GM18505 (cell line): Measurements from ENCODE around the gene NR1D2.
A peak's percentile ranks its signal among the peaks of the same experiment; 100 is the strongest.
"Not testable (repeated sequence)": the region's sequence is repeated elsewhere in the genome, so short reads cannot be mapped to it uniquely, and the experiment has no call there.

Source experiments
- ATAC-seq: cut with Tn5 transposase; IDR thresholded peaks from one replicate; pipeline ENCODE4 v1.9.1; 2021; ENCODE audit not compliant: unreplicated experiment
- POLR2A ChIP-seq: IDR thresholded peaks from 4 replicates; pipeline ENCODE4 v1.6.1; 2011; ENCODE audit warnings: borderline replicate concordance; ENCODE audit not compliant: insufficient read depth, insufficient read length; ENCODE audit errors: extremely low read depth

Gene NR1D2

GRCh38 chr3:23993556-23994243 lies 48.6 kb downstream of the NR1D2 start:
- no peak for ATAC-seq
- no peak for TF ChIP-seq POLR2A

GRCh38 chr3:23994244-23994569 lies 49.1 kb downstream of the NR1D2 start:
- TF ChIP-seq POLR2A: no peak
- no peak for ATAC-seq

- ATAC-seq: no peak
- TF ChIP-seq POLR2A: no peak
Observed at GRCh38 chr3:23995219-23995618, 50.1 kb downstream of the NR1D2 start.

GRCh38 chr3:23996095-23996524 lies 51.0 kb downstream of the NR1D2 start:
- no peak for ATAC-seq

GRCh38 chr3:23999012-23999641 lies 54.0 kb downstream of the NR1D2 start:
- TF ChIP-seq POLR2A: no peak
- peak; percentile 53 for ATAC-seq

More at GRCh38 chr3:23996095-23996524, 51.0 kb downstream of the NR1D2 start:
- no peak for TF ChIP-seq POLR2A

- ATAC-seq: no peak
- TF ChIP-seq POLR2A: no peak
Observed at GRCh38 chr3:24002129-24002528, 57.0 kb downstream of the NR1D2 start.

GRCh38 chr3:24003466-24003865 lies 58.4 kb downstream of the NR1D2 start:
- TF ChIP-seq POLR2A: no peak
- ATAC-seq: no peak

GRCh38 chr3:24004171-24004938 lies 59.3 kb downstream of the NR1D2 start:
- TF ChIP-seq POLR2A: no peak
- peak; percentile 83 for ATAC-seq

GRCh38 chr3:24005669-24006068 lies 60.6 kb downstream of the NR1D2 start:
- no peak for ATAC-seq
- TF ChIP-seq POLR2A: no peak

- ATAC-seq: not testable (repeated sequence)
Observed at GRCh38 chr3:24010834-24011233, 65.7 kb downstream of the NR1D2 start.

GRCh38 chr3:24012589-24013269 lies 67.6 kb downstream of the NR1D2 start:
- ATAC-seq: peak; percentile 65
- TF ChIP-seq POLR2A: no peak

- ATAC-seq: no peak
- TF ChIP-seq POLR2A: no peak
Observed at GRCh38 chr3:24017305-24017704, 72.2 kb downstream of the NR1D2 start.

- no peak for TF ChIP-seq POLR2A
- ATAC-seq: no peak
Observed at GRCh38 chr3:24018784-24019570, 73.9 kb downstream of the NR1D2 start.
